NCI-H345 treated with DMSO at 0.1 percent for 48 hours (cell line): ENCODE results near the gene CYREN.
"Not testable (repeated sequence)": the region's sequence is repeated elsewhere in the genome, so short reads cannot be mapped to it uniquely, and the experiment has no call there.

Experiments
- DNase-seq: peaks from one replicate; lab custom pipeline; 2025; ENCODE audit not compliant: unreplicated experiment; lab: John Stamatoyannopoulos, UW

Gene CYREN, protein sequence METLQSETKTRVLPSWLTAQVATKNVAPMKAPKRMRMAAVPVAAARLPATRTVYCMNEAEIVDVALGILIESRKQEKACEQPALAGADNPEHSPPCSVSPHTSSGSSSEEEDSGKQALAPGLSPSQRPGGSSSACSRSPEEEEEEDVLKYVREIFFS

DNA sequence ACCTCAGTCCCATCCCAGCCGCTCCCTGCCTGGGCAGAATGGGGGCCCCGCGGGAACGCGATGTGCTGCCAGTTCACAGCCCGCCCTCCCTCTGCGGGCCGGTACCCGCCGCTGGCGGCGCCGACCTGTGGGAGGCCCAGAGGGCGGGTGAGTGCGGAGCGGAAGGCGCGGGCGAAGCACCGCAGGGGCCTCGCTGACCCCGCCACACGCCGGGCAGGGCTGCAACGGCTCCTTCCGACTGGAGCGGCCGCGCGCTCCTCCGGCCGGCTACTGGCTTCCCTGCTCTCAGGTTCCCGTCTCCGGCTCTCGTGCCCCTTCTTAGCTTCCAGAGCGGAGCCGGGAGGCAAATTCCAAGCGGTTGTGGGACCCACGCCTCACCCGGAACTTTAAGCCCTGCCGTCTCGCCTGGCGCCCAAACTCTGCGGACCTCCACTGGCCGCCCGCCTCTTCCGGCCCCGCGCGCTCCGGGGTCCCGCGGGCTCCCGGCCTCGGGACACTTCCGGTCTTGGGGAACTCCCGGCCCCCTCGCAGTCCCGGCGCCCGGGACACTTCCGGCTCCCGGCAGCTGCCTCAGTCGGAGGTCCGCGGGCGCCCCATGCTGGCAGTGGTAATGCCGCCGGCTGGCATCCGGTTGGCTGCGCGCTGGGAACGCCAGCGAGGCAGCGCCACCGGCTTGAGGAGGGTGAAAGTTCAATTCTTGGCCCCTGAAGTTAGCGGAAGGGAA, at the start of gene CYREN:
Gene CYREN, minus strand, starts transcription at position 434 of the 724 bp plus-strand sequence. CDS start 1,785 bp downstream, outside the sequence.
- peak; percentile 83 for DNase-seq

DNA sequence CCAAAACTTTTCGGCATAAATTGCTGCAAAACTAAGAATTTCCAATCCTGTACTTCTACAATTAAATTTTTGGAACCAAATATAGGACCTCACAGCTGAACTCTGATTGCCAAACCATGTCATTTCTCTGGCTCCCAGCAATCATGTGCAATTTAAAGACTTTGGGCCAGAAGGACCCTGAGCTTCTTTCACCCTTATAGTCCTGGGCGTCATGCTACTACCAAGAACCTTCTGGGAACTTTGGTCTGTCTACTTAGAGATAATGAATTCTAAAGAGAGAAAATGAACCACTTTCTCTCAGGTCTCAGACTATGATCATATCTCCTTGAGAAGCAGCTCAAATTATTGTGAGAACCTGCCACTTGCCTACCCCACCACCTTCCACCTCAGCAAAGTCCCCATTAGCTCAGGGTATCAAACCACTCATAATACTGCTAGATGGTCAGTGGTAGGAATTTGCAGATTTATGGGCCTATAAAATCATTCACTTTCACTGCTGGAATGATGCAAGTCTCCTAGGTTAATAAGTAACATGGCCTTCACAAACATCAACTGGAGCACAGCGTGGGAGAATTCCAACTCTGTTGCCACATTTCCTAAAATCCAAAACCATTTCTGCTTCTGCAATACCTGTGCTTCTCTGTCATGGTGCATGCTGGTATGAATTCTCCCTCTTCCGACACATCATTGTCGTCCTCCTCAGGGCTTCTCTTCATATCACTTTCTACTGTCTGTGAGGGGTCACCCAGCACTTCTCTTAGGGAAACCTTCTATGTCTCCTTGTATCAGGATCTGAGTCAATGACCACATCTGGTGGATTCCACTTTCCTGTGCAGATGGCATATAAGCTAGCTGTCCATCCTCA, 47.4 kb upstream of the CYREN start:
- DNase-seq, result no peak

DNA sequence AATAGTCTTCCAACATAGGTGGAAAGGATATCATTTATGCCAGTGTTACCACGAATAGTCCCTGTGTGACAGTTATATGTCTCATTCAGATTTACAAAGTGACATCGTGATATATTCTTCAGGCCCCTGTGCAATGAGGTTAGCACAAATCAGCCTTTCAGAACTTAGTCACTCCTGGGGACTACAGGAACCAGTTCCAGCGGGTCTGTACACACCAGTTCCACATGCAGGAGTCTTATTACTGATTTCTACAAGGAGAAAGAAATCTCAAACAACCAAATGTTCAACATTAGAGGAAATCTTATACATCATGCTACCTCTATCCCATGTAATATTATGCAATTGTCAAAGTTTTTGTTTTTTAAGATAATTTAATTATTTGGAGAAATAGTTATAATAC, 45.2 kb upstream of the CYREN start:
- no peak for DNase-seq

DNA sequence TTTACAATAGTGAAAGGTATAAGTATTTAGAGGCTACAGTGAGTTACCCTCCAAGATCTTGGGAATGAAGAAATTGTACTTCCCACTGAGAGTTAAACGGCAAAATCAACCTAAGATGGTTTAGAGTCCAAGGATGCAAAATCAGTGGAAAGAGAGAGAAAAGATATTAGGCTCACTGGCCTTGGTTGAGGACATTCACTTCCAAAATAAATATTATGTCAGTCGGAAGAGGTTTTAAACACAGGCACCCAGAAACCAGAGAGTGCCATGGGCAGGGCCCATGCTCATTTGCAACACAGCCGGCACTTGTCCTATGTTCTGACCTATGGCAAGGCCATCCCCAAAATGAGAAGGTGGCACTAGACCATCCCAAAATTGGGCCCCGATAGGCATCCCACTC, 44.7 kb upstream of the CYREN start:
- DNase-seq, result no peak

DNA sequence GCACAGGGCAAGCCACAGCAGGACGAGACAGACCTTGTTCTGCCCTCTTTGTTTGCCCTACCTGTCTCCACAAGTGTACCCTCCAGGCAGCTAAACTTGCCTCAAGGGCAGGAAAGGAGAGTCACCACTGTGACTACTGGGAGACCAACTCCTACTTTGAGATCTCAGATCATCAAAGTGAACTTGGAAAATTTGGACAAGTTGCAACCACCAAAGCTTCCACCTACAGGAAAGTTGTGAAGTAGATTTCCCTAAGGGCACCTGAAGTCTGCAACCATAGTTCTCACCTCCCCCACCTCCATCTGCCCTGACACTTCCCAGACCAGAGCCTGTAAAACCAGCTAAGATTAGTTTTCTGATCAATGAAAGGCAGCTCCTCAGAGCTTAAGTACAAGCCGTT, 43.3 kb upstream of the CYREN start:
- no peak for DNase-seq

DNA sequence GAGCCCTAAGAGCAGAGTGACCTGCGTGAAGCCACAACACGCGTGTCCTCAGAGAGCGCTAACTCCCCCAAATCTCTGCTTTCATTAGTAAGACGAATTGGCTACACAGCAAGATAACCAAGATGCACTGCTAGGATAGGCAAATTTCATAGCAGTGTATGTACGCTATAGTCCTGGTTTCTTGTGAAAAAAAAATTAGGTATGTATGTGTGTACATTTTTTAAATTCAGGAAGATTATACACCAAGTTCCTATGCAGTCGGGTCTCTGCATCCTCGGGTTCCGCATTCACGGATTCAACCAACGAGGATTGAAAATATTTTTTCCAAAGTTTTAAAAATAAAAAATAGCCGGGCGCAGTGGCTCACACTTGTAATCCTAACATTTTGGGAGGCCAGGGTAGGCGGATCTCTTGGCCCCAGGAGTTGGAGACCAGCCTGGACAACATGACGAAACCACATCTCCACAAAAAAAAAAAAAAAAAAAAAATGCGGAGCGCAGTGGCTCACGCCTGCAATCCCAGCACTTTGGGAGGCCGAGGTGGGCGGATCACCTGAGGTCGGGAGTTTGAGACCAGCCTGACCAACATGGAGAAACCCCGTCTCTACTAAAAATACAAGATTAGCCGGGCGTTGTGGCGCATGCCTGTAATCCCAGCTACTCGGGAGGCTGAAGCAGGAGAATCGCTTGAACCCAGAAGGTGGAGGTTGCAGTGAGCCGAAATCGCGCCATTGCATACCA, 41.6 kb upstream of the CYREN start:
- DNase-seq, result not testable (repeated sequence)

DNA sequence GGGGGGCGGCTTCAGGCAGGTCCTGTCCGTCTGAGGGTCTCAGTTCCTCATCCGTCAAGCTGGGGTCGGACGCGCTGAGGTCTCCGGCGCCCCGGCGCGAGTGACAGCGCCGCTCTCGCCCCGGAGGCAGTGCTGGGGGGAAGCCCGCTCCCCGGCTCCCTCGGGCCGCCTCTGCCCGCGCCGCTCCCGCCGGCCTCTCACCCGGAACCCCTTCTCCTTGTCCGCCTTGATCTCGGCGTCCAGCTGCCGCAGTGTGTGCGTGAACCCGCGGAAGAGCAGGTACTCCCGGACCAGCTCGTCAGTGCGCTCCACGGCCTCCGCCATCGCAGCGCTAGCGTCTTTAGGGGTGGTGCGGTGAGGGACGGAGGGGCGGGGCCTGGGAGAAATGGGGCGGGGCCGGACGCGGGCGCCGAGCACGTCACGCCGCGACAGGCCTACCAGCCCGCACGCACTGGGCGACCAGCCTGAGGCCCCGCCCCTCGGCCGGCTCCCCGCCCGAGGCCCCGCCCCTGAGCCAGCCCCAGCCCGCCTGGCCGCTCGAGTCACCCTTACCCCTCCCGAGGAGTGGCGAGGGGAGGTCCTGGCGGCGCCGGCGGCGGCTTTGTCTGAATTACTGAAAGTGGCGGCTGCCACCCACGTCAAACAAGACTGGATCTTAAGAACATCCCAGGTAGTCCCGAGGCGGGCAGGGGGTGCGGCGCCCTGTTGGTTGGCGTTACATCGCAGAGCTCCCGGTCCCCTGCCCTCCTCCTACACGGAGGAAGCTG, 40.9 kb upstream of the CYREN start, which contains the start of gene WDR91:
Gene WDR91, minus strand, starts transcription at position 348 of the 767 bp plus-strand sequence. Its CDS starts 24 bp downstream, at position 324.
- peak; percentile 71 for DNase-seq

DNA sequence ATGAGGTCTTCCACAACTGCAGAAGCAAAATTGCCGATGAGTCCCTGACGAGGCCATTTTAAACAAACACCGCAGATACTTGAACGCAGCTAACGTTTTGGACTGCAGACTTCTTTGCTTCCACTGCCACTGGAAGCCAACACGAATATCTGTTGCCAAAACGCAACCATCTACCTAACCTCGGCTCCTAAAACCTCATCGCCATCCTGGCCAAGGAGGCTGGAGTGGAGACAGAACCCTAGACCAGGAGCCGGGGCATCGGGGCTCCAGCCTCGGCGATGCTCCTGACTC, 40.3 kb upstream of the CYREN start:
- DNase-seq, result no peak

DNA sequence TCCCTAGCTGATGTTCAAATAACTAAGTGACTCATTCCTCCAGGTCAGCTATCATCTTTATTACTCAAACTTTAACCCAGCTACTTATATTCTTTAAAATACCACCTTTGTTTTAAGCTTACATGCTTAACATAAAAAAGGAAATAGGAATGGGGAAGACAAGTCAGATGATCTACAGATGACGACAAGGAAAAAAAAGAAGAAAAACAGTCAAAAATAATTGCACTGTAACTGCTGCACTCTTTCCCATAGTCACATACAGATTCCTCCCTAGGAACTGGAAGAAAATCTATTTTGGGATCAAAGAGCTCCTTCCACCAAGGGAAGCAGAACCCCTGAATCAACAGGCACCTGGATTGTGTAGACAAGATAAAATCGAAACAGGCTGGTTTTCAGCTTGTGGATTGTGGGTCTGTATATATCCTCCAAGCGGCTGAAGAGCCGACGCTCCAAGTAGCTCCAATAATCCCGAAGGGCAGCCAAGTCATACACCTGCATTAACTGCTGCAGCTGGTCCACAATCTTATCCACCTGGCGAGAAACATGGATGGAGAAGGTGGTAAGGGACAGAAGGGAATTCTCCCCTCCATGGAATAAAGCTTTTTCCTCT, 38.8 kb upstream of the CYREN start:
- no peak for DNase-seq

DNA sequence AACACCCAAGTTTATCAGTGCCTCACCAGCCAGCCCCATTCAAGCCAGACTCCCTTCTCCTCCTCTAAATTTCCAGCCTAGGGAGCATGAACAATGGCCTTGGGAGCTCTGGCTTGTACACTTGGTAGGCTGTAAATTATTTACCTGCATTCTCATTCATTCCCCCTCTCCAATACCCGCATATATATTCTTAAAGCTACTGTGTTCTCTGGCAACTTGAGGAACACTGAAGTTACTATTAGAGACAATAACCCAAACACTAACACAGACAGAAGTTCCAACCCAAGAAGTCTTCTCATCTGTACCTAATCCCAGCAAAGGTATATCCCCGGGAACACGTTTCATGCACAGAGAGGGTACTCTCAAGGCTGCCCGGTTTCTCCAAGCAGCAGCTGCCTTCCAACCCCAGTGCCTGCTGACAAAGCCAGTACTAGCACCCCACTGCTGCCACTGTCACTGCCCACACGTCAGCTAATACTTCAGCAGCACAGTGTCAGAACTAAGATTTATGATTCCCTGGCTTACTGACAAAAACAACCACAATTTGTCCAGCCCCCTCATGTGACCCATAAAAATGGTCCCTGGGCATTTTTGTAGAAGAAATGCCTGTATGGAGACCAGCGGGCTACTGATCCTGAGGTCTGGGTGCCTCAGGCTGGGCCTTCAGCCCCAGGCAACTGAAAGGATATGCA, 37.7 kb upstream of the CYREN start:
- no peak for DNase-seq

DNA sequence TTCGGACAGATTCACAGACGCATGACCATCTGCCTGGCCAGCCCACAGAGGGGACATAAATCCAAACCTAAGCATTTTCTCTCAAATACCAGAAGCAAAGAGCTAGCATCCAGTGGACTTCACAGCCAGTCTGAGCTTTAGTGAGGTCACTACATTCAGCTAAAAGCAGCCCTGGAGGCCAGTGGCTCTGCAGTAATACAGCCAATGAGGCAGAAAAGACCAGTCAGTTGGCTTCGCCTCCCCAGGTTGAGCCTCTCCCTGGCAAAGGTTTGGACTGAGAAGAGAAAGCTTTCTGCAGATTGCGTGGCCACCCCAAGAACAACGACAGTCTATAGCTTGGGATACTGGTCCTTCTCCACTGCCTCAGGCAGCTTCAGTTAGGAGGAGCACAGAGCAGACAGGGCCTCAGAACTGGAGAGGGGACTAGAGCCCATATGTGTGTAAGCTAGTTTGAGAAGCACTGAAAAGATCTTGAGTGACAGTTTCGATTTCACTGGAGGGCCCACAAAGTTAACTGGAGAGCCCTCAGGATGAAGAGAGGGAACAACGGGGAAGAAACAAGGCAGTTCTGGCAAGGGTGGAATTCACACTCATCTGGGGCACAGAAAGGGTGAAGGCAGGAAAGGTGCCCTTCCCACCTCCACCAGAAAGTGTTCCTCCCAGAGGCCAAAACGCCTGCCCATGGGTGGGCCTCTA, 37.0 kb upstream of the CYREN start:
- no peak for DNase-seq

DNA sequence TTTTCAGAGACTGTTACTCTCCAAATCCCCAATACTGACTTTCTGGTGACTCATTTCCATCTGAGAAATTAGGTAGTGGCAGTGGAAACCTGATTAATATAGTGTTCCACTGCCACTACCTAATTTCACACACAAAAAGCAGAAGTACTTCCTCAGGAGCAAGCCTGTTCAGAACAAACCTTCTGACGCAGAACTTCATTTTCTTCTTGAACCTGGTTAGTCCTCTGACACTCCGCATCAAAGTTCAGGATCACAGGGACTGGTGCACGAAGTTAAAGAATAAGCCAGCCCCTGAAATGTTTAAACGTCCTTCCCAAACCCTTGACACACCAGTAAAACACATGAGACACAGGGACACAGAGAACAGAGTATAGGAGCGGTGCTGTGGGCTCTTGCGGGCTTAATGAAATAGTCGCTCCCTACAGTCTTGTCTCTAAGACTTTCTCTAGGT, 36.5 kb upstream of the CYREN start:
- DNase-seq, result no peak

DNA sequence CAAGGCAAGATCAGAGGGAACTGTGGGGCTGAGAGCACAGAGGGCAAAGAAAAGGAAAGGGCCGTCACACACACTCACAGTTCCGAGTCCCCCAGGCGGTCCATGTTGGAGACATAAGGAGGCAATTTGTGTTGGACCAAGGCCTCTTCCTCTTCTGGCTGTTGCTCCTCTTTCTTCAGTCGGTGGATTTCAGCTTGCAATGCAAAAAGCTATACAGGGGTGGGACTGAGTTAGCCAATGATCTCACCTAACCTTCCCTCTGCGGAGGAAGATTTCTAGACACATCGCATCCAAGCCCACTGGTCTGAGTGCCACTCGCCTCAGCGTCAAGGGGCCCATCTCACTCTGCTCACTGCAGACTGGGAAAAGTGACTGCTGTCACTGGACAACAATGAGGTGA, 35.3 kb upstream of the CYREN start:
- DNase-seq, result no peak

DNA sequence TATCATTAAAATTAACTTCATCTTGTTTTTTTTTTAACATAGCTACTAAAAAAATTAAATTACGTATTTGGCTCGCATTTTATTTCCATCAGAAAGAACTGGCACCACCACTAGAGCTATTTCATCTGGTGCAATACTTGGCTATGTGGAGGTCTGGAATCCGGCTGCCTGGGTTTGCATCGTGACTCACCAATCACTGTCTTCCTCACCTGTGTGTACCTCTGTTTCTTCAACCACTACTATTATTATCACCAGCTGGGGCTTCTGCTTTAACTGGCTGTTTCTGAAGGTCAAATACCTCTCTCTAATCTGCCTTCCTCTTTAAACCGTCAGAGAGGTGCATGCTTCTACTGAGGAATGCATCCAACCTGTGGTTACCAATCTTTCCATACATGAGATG, 34.4 kb upstream of the CYREN start:
- DNase-seq, result no peak

DNA sequence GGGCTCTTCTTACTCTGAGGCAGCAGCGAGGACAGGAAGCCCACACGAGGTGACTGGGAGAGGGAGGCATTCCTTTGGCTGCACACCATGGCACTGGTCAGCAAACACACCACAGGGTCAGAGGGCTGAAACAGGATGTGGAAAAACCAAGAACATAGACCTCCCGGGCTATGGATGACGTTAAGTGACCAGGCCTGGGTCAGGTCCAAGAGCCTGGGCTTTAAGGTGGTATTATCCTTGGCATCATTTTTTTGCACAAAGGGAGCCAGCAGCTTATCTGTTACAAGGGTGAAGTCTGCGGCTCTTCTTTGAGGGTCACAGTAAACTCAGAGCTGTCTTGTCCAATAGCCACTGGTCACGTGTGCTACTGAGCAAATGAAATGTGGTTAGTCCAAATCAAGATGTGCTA, 33.8 kb upstream of the CYREN start:
- DNase-seq, result no peak

DNA sequence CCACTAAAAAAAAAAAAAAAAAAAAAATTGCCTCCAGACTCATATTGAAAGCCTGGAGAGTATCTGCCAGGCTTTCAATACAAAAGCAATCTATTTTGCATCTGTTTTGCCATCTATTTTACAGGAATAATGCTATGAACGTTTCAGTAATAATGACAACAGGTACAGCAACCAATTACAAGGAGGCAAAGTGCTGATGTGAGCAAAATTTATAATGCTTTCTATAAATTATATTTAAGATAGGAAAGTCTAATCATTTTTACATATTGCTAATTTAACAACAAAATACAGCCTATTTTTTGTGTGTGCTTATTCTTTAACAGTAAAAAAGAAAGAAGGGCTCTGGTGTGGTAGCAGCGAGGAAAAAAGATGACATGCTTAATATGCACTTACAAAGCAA, 30.8 kb upstream of the CYREN start:
- DNase-seq, result no peak

DNA sequence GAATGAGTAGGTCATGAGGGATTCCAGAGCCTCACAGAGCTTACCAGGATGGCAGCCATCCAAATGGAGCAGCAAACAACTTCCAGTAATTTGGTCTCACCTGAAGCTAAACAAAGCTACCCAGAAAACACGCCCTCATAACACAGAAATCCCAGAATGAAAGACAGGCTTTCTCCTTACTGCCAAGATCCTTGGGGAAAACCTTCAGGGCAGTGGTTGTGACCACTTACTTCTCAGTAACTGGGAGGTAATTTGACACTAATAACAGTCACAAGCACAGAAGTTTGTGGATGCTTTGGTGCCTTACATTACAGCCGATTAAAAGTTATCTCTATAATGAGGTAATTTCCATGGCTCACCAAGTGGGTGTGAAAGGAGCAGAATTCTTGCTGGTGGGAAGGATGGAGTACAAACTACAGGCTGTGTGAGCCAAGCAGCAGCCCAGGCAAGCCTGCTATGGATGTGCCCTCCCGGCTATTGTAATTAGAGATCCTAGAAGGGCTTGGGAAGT, 30.4 kb upstream of the CYREN start:
- no peak for DNase-seq

DNA sequence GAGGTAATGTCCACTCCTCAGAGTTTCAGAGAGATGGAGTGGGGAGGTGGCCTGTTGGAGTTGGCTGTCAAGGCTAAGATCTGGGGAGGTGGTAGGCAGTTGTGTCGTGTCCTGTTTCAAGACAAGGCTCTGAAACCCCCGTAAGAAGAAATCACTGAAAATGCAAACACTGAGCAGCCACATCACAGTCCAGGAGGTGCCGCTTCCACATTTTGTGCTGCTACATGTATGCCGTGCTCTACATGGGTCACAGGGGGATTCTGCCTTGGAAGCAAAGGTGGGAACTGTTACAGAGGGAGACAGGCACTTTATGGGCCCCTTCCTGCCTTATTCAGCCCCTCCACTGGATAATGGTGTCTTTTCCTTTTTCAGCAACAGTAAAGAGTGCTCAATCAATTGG, 28.9 kb upstream of the CYREN start:
- DNase-seq, result no peak
